Measurements from ENCODE around the gene CEBPA. TPM values are rescaled to one million over a fixed set of nuclear protein-coding genes. Genes with fewer than 3 reads are reported as not detected.

Gene CEBPA
- total and polyA plus RNA-seq, 12 donors: 0.60 to 29.9 (median 8.4) TPM

DNA sequence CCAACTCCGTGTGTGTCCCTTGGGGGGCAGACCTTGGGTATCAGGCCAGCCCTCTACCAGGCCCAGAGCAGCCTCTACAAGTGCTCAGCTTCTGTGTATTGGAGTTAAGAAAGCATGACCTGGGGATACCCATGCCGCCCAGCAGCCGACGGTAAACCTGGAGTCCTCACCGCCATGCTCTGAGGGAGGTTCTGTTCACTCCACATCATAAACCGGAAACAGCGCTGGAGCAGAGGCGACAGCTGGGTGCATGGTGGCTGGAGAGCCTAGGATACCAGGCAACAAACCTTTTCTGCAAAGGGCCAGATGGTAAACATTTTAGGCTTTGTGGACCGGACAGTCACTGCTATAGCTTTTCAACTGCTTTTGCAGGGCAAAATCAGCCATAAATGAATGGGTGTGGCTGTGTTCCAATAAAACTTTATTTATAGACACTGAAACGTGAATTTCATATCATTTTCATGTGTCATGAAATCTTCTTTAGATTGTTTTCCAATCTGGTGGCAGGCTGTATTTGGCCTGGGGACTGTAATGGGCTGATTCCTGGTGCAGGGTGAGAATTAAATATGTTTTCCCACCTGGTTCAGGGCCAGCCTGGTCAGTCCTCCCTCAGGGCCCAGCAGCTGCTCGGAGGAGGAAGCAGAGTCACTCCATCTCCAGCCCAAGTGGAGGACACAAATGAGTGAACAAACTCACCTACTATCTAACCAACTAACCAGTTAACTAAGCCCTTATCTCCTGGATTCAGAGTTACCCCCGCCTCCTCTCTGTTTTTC is 30.9 kb downstream of the CEBPA start:
- DNase-seq: no peak
- Histone ChIP-seq H3K4me3 (no peak overlapping the region), H3K36me3 (replicated peaks in 1 of 2) (no peaks in the 10 kb centered on the region), H3K27ac (no peak overlapping the region), H3K27me3 (no peaks in the 10 kb centered on the region), H3K9me3 (replicated peaks in 1 of 3) (no peaks in the 10 kb centered on the region), H3K4me1 (replicated peaks in 1 of 2) (no peaks in the 10 kb centered on the region)
- TF ChIP-seq, protein P1, sequence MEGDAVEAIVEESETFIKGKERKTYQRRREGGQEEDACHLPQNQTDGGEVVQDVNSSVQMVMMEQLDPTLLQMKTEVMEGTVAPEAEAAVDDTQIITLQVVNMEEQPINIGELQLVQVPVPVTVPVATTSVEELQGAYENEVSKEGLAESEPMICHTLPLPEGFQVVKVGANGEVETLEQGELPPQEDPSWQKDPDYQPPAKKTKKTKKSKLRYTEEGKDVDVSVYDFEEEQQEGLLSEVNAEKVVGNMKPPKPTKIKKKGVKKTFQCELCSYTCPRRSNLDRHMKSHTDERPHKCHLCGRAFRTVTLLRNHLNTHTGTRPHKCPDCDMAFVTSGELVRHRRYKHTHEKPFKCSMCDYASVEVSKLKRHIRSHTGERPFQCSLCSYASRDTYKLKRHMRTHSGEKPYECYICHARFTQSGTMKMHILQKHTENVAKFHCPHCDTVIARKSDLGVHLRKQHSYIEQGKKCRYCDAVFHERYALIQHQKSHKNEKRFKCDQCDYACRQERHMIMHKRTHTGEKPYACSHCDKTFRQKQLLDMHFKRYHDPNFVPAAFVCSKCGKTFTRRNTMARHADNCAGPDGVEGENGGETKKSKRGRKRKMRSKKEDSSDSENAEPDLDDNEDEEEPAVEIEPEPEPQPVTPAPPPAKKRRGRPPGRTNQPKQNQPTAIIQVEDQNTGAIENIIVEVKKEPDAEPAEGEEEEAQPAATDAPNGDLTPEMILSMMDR (IDR thresholded peaks at IDR 0.05): no peak
- no peak for TF ChIP-seq POLR2A (IDR thresholded peaks at IDR 0.05)
- WGBS, 4 donors: 87 to 90% (median 88%) methylated on average over 11 to 12 of the region's 12 CpGs
- intact Hi-C loops (cut with DNase I): no loop called here

DNA sequence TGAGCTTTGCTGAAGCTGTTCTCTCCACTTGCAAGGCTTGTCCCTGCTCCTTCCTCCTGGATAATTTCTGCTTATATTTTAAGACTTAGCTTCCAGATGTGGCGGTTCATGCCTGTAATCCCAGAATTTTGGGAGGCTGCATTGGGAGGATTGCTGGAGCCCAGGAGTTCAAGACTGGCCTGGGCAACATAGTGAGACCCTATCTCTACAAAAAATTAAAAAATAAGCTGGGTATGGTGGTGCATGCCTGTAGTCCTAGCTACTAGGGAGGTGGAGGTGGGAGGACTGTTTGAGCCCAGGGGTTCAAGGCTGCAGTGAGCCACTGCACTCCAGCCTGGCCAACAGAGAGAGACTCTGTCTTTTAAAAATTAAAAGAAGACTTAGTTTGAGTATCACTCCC is 31.6 kb downstream of the CEBPA start:
- intact Hi-C loops (cut with DNase I): no loop called here
- 75 to 96% (median 90%) methylated on average over 1 of the region's 1 CpG for WGBS, 4 donors
- no peak for DNase-seq
- TF ChIP-seq, protein P1 (IDR thresholded peaks at IDR 0.05): no peak
- Histone ChIP-seq H3K27me3 (no peaks in the 10 kb centered on the region), H3K4me1 (replicated peaks in 1 of 2) (no peaks in the 10 kb centered on the region), H3K4me3 (no peak overlapping the region), H3K27ac (no peak overlapping the region), H3K36me3 (replicated peaks in 1 of 2) (no peaks in the 10 kb centered on the region), H3K9me3 (replicated peaks in 1 of 3) (no peaks in the 10 kb centered on the region)

DNA sequence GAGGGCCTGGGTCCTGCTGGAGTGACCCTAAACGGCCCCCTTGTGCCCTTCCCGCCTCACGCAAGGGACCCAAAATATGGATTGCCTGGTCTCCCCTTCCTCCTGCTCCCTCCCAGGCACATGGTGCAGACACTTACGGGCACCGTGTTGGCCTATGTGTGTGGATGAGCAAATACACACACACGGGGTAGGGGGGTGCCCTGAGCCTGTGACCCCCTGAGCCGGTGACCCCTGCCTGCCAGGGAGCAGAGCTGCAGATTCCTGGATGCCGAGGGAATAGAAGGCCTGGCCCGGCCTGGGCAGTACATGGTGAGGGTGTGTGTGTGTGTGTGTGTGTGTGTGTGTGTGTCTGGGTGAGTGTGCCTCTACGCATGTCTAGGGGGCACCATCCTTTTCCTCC is 33.3 kb downstream of the CEBPA start:
- TF ChIP-seq, protein P1 (IDR thresholded peaks at IDR 0.05): no peak
- no peak for TF ChIP-seq POLR2A (IDR thresholded peaks at IDR 0.05)
- Histone ChIP-seq H3K9me3 (replicated peaks in 1 of 3) (no peaks in the 10 kb centered on the region), H3K4me3 (no peak overlapping the region), H3K27ac (no peak overlapping the region), H3K4me1 (replicated peaks in 1 of 2) (no peaks in the 10 kb centered on the region), H3K36me3 (replicated peaks in 1 of 2) (no peaks in the 10 kb centered on the region), H3K27me3 (no peaks in the 10 kb centered on the region)
- no peak for DNase-seq
- WGBS, 4 donors: 77 to 90% (median 79%) methylated on average over 6 to 10 of the region's 10 CpGs
- intact Hi-C loops (cut with DNase I): no loop called here

DNA sequence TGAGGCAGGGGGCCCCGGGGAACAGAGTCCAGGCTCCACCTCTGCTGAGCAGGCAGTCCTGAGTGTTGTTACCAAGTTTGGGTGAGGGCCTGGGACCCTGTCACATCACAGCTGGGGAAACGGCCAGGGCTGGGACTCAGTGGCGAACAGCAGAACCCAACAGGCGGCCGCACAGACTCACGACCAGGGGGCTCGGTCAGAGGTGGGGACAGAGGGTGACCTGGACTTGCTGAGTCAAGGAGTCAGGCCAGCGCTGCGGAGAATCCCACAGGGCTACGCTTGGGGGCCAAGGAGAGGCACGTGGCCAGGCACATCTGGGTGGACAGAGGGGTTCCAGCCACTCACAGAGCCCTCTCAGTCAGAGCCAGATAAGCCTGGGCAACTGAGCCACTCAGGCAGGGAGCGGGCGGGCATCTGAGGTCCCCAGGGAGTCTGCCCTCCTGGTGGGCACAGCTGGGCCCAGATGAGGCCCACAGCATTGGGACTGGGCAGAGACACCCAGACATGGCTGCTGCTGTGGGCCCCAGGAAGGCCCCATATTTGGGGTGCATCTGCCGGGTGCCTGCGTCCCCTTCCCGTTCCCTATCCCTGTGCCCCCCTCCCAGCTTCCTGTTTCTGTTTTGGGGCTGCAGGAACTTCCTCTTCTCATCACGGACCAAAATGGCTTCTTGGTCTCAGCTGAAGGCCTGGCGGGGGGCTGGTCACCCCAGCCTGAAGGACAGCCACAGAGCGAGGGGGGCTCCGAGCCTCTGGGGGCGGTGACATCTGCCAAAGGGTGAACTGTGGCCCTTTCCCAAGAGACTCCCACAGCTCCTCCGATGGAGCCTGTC is 34.0 kb downstream of the CEBPA start:
- no peaks in the 10 kb centered on the region for H3K36me3 ChIP-seq (replicated peaks in 1 of 2)
- no peak for DNase-seq
- H3K4me3 ChIP-seq: no peak overlapping the region
- 69 to 77% (median 74%) methylated on average over 3 to 22 of the region's 22 CpGs for WGBS, 4 donors
- TF ChIP-seq, protein P1 (IDR thresholded peaks at IDR 0.05): no peak
- TF ChIP-seq POLR2A (IDR thresholded peaks at IDR 0.05): no peak
- H3K27me3 ChIP-seq: no peaks in the 10 kb centered on the region
- peak overlapping the region in 1 of 5 donors; percentile 40 for H3K27ac ChIP-seq
- intact Hi-C loops (cut with DNase I): no loop called here
- no peaks in the 10 kb centered on the region for H3K4me1 ChIP-seq (replicated peaks in 1 of 2)
- no peaks in the 10 kb centered on the region for H3K9me3 ChIP-seq (replicated peaks in 1 of 3)
